Measurements from ENCODE around the gene B3GNT7.

B3GNT7 gene

GRCh38 chr2:231431606-231432005 lies 36.1 kb downstream of the B3GNT7 start:
- no peak for DNase-seq

GRCh38 chr2:231433990-231434389 lies 38.5 kb downstream of the B3GNT7 start:
- no peak for DNase-seq

- no peak for DNase-seq
Measured at GRCh38 chr2:231436957-231437356, 41.4 kb downstream of the B3GNT7 start.

- DNase-seq: no peak
Measured at GRCh38 chr2:231449503-231450054, 54.1 kb downstream of the B3GNT7 start.

- no peak for DNase-seq
Measured at GRCh38 chr2:231450548-231450989, 55.1 kb downstream of the B3GNT7 start.
